HG03439 (cell line): Measurements from ENCODE around the gene CILP2.

Experiments
- ATAC-seq: cut with Tn5 transposase; IDR thresholded peaks from one replicate; pipeline ENCODE4 v1.9.1; 2021; ENCODE audit warnings: mild to moderate bottlenecking, moderate library complexity; ENCODE audit not compliant: unreplicated experiment

The CILP2 gene

GRCh38 chr19:19504754-19505668 lies 33.1 kb upstream of the CILP2 start:
- ATAC-seq = no peak

- ATAC-seq = no peak
Measured at GRCh38 chr19:19505669-19506326, 32.3 kb upstream of the CILP2 start.

DNA sequence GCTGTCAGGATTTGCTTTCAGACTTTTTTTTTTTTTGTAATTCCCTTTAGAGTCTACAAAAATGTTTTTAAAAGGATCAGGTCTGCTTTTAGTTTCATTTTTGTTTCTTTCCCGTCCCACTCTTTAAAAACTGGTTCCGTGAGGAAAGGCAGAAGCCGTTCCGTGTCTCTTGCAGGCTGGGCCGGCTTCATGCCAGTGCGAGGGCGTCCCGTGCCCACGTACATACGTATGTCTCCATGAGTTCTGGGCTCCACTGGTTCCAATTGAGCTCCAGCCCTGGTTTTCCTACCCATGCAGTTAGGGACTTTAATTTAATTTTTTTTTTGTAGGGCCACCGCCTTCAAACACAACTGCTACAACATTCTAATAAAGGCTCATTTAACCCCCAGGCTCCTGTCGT lies 31.5 kb upstream of the CILP2 start:
- ATAC-seq = no peak

DNA sequence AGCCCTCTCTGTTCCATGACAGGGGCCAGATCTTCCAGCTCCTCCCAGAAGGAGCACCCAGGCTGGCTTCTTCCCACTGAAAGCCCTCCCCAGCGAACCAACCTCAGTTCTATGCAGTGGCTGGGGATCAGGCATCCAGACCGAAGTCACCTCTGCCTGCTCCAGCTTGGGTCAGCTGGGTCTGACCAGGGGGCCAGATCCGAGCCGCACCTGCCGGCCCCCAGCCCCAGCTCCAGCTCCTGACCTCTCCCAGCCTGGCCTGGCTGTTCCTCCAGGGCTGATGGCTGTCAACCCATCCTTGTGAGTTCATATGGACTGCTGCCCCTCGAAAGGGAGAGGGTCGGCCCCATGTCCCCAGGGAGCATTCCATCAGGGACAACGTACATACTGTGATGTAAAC lies 30.7 kb upstream of the CILP2 start:
- ATAC-seq = no peak

DNA sequence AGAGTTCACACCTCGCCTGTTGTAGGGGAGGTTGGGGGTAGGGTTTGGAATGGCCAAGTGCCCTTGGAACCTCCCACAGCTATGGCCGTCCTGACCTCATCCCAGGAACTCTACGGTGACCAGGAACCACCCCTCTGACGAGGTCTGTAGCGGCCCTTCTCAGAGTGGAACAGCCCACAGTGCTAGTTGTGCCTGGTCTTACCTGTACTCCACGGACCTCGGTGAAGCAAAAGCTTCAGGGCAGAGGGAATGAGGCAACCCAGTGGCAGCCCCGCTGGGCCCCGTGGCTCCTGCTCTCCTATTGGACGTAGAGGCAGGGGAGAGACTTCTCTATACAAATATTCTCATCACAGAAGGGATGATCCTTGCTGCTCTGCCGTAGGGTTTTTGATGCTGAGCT lies 29.8 kb upstream of the CILP2 start:
- no peak for ATAC-seq

DNA sequence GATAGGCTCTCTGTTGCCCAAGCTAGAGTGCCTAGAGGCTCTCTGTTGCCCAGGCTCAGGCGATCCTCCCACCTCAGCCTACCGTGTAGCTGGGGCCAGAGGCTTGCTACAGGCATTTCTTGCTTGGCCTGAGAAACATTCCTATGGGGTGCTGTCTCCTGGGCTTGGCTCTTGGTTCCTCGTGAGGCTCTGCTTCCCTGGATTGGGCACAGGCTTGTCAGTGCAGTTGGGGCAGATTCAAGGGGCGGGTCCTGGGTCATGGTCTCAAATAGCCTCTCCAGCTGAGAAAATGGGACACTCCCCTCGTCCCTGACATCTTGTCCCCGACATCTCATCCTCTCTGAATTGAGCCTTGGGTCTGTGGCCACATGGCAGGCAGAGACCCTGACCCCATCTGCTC lies 27.6 kb upstream of the CILP2 start:
- ATAC-seq = no peak

- no peak for ATAC-seq
Measured at GRCh38 chr19:19513682-19514081, 24.4 kb upstream of the CILP2 start.

DNA sequence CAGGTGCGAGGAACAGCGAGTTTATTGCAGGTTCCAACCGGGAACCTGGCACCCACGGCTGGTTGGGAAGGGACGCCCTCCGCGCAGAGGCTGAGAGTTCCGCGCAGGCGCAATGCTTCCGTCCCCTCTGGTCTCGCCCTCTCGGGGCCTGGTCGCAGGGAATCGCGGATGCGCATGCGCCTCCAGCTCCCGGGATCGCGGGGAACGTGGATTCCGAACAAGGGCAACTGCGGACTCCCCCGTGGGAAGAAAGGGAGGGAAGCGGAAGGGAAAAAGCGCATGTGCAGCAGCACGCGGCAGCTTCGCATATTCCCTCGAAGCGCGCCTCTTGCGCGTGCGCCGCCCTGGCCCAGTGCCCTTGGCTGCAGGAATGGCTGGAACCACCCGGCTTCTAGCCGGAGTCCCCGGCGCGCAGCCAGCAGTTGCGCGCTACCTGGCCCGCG lies 23.8 kb upstream of the CILP2 start:
- no peak for ATAC-seq

GRCh38 chr19:19514881-19515641 lies 23.0 kb upstream of the CILP2 start, which contains the start of gene TSSK6:
Gene TSSK6, minus strand, starts transcription at chr19:19515548. Its CDS starts 121 bp downstream, at chr19:19515427.
- no peak for ATAC-seq

GRCh38 chr19:19515642-19516519 lies 22.2 kb upstream of the CILP2 start, which contains the start of gene NDUFA13:
Gene NDUFA13, plus strand, starts transcription at chr19:19516225. Its CDS starts 14 bp downstream, at chr19:19516239.
- peak; percentile 81 for ATAC-seq

DNA sequence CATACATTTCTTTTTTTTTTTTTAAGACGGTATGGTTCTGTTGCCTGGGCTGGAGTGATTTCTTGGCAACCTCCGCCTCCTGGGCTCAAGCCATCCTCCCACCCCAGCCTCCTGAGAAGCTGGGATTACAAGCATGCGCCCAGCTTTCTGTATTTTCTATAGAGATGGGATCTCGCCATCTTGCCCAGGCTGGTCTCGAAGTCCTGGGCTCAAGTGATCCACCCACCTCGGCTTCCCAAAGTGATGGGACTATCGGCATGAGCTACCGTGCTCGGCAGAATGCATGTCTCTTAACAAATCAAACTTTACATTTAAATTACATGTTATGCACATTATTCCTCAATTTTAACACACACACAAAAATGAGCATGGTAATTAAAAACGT lies 20.8 kb upstream of the CILP2 start:
- ATAC-seq = no peak

GRCh38 chr19:19520989-19521388 lies 17.1 kb upstream of the CILP2 start:
- no peak for ATAC-seq

GRCh38 chr19:19523177-19523576 lies 14.9 kb upstream of the CILP2 start:
- no peak for ATAC-seq

- no peak for ATAC-seq
Measured at GRCh38 chr19:19524053-19524452, 14.0 kb upstream of the CILP2 start.

GRCh38 chr19:19525611-19526380 lies 12.3 kb upstream of the CILP2 start:
- no peak for ATAC-seq

DNA sequence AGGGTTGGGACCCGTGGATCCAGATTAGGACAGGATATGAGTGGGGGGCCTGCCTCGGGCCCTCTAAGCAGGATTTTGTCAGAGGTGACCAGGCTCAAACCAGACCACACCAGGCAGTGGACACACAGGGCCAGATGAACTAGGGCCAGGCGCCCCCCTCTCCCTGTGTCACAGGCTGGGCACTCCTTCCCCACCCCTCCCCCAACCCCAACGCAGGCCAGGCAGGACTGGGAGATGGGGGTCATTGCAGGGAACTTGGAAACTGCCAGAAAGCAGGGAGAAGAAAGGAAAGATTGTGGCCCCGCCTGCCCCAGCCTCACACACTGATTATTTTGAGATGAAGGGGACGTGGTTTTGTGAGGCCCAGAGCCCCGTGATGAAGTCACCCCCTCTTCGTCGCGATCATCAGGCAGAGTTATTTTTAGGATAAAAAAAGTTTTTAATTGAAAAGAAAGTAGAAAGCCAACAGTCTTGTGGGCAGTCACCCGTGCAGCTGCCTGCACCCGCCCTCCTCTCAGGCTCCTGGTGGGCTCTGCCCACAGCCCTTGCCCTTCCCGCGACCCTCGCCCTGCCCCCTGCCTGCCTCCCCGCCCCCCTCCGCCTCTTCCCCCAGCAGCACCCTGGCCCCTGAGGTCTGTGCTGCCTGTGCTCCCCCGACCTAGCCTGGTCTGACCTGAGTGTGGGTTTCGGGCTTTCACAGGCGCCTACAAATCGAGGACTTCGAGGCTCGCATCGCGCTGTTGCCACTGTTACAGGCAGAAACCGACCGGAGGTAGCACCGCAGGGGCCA lies 11.3 kb upstream of the CILP2 start:
- ATAC-seq = no peak

GRCh38 chr19:19527371-19527656 lies 10.8 kb upstream of the CILP2 start:
- no peak for ATAC-seq

DNA sequence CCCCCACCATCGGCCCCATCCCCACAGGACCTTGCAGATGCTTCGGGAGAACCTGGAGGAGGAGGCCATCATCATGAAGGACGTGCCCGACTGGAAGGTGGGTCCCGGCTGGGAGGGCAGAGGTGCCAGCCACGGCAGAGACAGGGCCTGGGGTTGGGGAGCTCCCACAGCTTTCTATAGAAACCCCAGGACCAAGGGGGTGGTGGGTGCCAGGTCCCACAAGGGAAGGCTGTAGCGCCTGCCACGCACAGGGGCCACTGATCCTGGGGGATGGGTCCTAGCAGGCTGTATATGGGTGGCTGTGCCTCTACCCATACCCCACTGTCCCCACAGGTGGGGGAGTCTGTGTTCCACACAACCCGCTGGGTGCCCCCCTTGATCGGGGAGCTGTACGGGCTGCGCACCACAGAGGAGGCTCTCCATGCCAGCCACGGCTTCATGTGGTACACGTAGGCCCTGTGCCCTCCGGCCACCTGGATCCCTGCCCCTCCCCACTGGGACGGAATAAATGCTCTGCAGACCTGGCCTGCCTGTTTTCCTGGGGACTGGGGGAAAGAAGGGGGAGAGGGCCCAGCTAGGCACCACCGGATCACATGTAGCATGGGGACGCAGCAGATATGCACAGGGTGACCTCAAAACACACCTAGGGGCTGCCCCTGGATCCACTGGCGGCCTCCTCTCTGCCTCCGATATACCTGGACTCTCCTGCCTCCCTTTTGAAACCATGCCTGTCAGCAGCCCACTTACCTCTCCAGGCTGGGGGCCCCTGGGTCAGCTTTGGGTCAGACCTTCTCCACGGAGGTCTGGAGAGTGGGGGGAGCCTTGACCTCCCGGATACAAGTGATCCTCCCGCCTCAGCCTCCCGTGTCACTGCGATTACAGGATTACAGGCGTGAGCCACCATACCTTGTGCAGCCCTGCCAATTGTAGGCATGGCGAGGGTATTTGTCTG lies 10.1 kb upstream of the CILP2 start:
- ATAC-seq = no peak
